SK-N-SH (cell line): ENCODE data around the gene FRMD7. TPM values are rescaled to one million over a fixed set of nuclear protein-coding genes. Genes with fewer than 3 reads are reported as not detected.

ENCODE experiments used
- CTCF ChIA-PET: fragments of 300-600, 350-600 bp; formaldehyde crosslinking; extraction: SDS; loops from one replicate; lab custom pipeline; 2021; lab: Yijun Ruan, JAX
- POLR2A ChIA-PET: fragments of 350-600 bp; sonication (Branson Sonifier 250); formaldehyde crosslinking; extraction: SDS; loops from one replicate; lab custom pipeline; 2020; ENCODE audit warnings: antibody characterized with exemption, inconsistent platforms; lab: Yijun Ruan, JAX
- DNase-seq: peaks from one replicate; pipeline ENCODE4 v3.0.0; 2012
- H2AFZ ChIP-seq: fragments of 200-600 bp; sonication (generic); 2 replicates; pipeline ENCODE4 v1.8.1; 2016; ENCODE audit warnings: antibody characterized with exemption, mild to moderate bottlenecking, low read depth
- H3F3A ChIP-seq: fragments of 200-600 bp; sonication (generic); replicated peaks from 2 replicates; pipeline ENCODE3; 2016; ENCODE audit warnings: antibody characterized with exemption, mild to moderate bottlenecking; ENCODE audit not compliant: insufficient read depth
- H3K27ac ChIP-seq, 2 experiments: fragments of 200-500 bp in 1 of 2; fragments of 200-600 bp in 1 of 2; sonication (Bioruptor generic) in 1 of 2; sonication (generic), shearing (Covaris generic) in 1 of 2; 2 replicates each; pipeline versions ENCODE4 v1.5.1 to v1.6.1; 2014 to 2016; ENCODE audit warnings: low read depth in 2 of 2, inconsistent platforms in 1 of 2, low read length in 1 of 2, mild to moderate bottlenecking in 1 of 2, mixed read lengths in 1 of 2
- H3K27me3 ChIP-seq: fragments of 200-600 bp; sonication (generic), shearing (Covaris generic); 2 replicates; pipeline ENCODE4 v1.6.1; 2016; ENCODE audit warnings: mixed run types; ENCODE audit not compliant: insufficient read depth
- H3K36me3 ChIP-seq, 2 experiments: fragments of 200-500 bp in 1 of 2; fragments of 200-600 bp in 1 of 2; sonication (Bioruptor generic) in 1 of 2; sonication (generic) in 1 of 2; replicated peaks in 1 of 2; 2 replicates each; pipeline versions ENCODE3 to v1.5.1; 2014 to 2016; ENCODE audit warnings: low read length in 1 of 2, mild to moderate bottlenecking in 1 of 2; ENCODE audit not compliant: insufficient read depth in 2 of 2, control insufficient read depth in 1 of 2
- H3K4me1 ChIP-seq, 2 experiments: fragments of 200-500 bp in 1 of 2; fragments of 200-600 bp in 1 of 2; sonication (Bioruptor generic) in 1 of 2; sonication (generic), shearing (Covaris generic) in 1 of 2; 2 replicates each; pipeline versions ENCODE4 v1.5.1 to v1.6.1; 2014 to 2016; ENCODE audit warnings: low read depth in 1 of 2, low read length in 1 of 2, mixed run types in 1 of 2; ENCODE audit not compliant: insufficient read depth in 2 of 2, control insufficient read depth in 1 of 2
- H3K4me2 ChIP-seq: fragments of 200-600 bp; sonication (generic), shearing (Covaris generic); 2 replicates; pipeline ENCODE4 v1.6.1; 2017; ENCODE audit warnings: mixed run types
- H3K4me3 ChIP-seq, 2 experiments: fragments of 200-500 bp in 1 of 2; fragments of 200-600 bp in 1 of 2; sonication (Bioruptor generic) in 1 of 2; sonication (generic), shearing (Covaris generic) in 1 of 2; 2 replicates each; pipeline versions ENCODE4 v1.5.1 to v1.8.1; 2014 to 2016; ENCODE audit warnings: low read depth in 2 of 2, inconsistent platforms in 1 of 2, low read length in 1 of 2, mild to moderate bottlenecking in 1 of 2, mixed read lengths in 1 of 2, moderate library complexity in 1 of 2
- H3K79me2 ChIP-seq: fragments of 200-600 bp; sonication (generic); 2 replicates; pipeline ENCODE4 v1.8.1; 2017; ENCODE audit warnings: mild to moderate bottlenecking; ENCODE audit not compliant: insufficient read depth
- H3K9ac ChIP-seq: fragments of 200-600 bp; sonication (generic); 2 replicates; pipeline ENCODE4 v1.6.1; 2017; ENCODE audit warnings: mixed run types
- H3K9me2 ChIP-seq: fragments of 200-600 bp; sonication (generic); 2 replicates; pipeline ENCODE4 v1.6.1; 2017; ENCODE audit warnings: mixed run types
- H3K9me3 ChIP-seq: fragments of 200-600 bp; sonication (generic); 2 replicates; pipeline ENCODE4 v1.6.1; 2017; ENCODE audit warnings: mixed run types, mild to moderate bottlenecking, moderate library complexity
- H4K20me1 ChIP-seq: fragments of 200-600 bp; sonication (generic); 2 replicates; pipeline ENCODE4 v1.6.1; 2017; ENCODE audit warnings: mild to moderate bottlenecking, mixed run types; ENCODE audit not compliant: insufficient read depth
- CTCF ChIP-seq: fragments of 200-600 bp; sonication (generic); IDR thresholded peaks from 2 replicates; pipeline ENCODE4 v1.6.1; 2017; ENCODE audit warnings: antibody characterized with exemption, mild to moderate bottlenecking, moderate library complexity
- EP300 ChIP-seq, 2 experiments: IDR thresholded peaks; 2 replicates each; pipeline versions ENCODE4 v1.4.0 to v1.6.1; 2012; ENCODE audit warnings: borderline replicate concordance in 1 of 2, low read depth in 1 of 2, low read length in 1 of 2
- FOXJ3 ChIP-seq: sonication (generic); formaldehyde crosslinking; IDR thresholded peaks from 2 replicates; pipeline ENCODE4 v1.5.1; 2020; ENCODE audit warnings: mild to moderate bottlenecking, missing genetic modification reagents
- GATA2 ChIP-seq: sonication (generic); formaldehyde crosslinking; IDR thresholded peaks from 2 replicates; pipeline ENCODE4 v1.5.0; 2020; ENCODE audit warnings: mild to moderate bottlenecking, missing genetic modification reagents
- MEF2A ChIP-seq: IDR thresholded peaks from 2 replicates; pipeline ENCODE4 v1.4.0; 2012; ENCODE audit warnings: low read depth, borderline replicate concordance
- RAD21 ChIP-seq: IDR thresholded peaks from 2 replicates; pipeline ENCODE4 v1.6.1; 2012; ENCODE audit warnings: mild to moderate bottlenecking, low read length
- RFX5 ChIP-seq: IDR thresholded peaks from 2 replicates; pipeline ENCODE4 v1.6.1; 2012; ENCODE audit warnings: mild to moderate bottlenecking, improper control_type of control experiment, low read length
- SIN3A ChIP-seq: IDR thresholded peaks from 2 replicates; pipeline ENCODE4 v1.6.1; 2012; ENCODE audit warnings: low read depth, mild to moderate bottlenecking, low read length, moderate library complexity, borderline replicate concordance
- TCF12 ChIP-seq: IDR thresholded peaks from 2 replicates; pipeline ENCODE4 v1.4.0; 2012
- TEAD4 ChIP-seq: IDR thresholded peaks from 2 replicates; pipeline ENCODE4 v1.4.0; 2012; ENCODE audit warnings: mild to moderate bottlenecking, borderline replicate concordance; ENCODE audit not compliant: insufficient read depth
- WGBS: methylation state at CpG from one replicate; pipeline ENCODE4 v1.1.6; 2017; ENCODE audit warnings: low lambda C conversion rate; 5-methylcytosine and 5-hydroxymethylcytosine counted together
- polyA plus RNA-seq, 3 experiments: library from polyadenylated mRNA; depleted of rRNA; stranded (reverse); fragments of >200 nt; gene quantifications; 2 replicates each; pipeline ENCODE4 v1.2.3, GENCODE V29; 2012
- TF ChIP-seq, protein P1 (sequence below): IDR thresholded peaks from 2 replicates; pipeline ENCODE4 v1.4.0; 2012; ENCODE audit warnings: low read depth, borderline replicate concordance
- TF ChIP-seq, protein P2 (sequence below): IDR thresholded peaks from 2 replicates; pipeline ENCODE4 v1.4.0; 2012; ENCODE audit warnings: low read depth

The FRMD7 gene
- polyA plus RNA-seq, 1 of the 3 experiments (the other 2 are of a cell fraction): not detected

- Histone ChIP-seq H2AFZ (no peak overlapping the region), H4K20me1 (no peaks in the 10 kb centered on the region), H3K4me2 (no peak overlapping the region), H3K27ac (no peak overlapping the region), H3K9me2 (no peaks in the 10 kb centered on the region), H3K79me2 (no peaks in the 10 kb centered on the region), H3K9ac (no peak overlapping the region), H3F3A (no peaks in the 10 kb centered on the region), H3K36me3 (no peaks in the 10 kb centered on the region), H3K4me3 (no peak overlapping the region), H3K4me1 (no peaks in the 10 kb centered on the region; a peak in 1 of 4 replicates), H3K27me3 (peaks cover 9% of the 10 kb centered on the region), H3K9me3 (no peaks in the 10 kb centered on the region)
- POLR2A ChIA-PET: no interaction called here
- no peak for TF ChIP-seq FOXJ3 (CRISPR knock-in tag)
- TF ChIP-seq, protein P1, sequence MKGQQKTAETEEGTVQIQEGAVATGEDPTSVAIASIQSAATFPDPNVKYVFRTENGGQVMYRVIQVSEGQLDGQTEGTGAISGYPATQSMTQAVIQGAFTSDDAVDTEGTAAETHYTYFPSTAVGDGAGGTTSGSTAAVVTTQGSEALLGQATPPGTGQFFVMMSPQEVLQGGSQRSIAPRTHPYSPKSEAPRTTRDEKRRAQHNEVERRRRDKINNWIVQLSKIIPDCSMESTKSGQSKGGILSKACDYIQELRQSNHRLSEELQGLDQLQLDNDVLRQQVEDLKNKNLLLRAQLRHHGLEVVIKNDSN: no peak
- TF ChIP-seq SIN3A: no peak
- TF ChIP-seq RFX5: no peak
- no peak for TF ChIP-seq EP300 (IDR thresholded peaks at IDR 0.05; ENCODE audit: borderline replicate concordance in 1 of 2, low read depth in 1 of 2, low read length in 1 of 2)
- TF ChIP-seq CTCF: no peak
- no peak for TF ChIP-seq TEAD4
- no peak for TF ChIP-seq RAD21
- no peak for TF ChIP-seq GATA2 (CRISPR knock-in tag)
- CTCF ChIA-PET: interaction anchor here (1.2 to 2.3 kb wide), 5 partner anchors 10 to 236 kb away, joined by 3 to 9 read pairs (median 5); partner anchors contain the start of gene RAP2C
- no peak for DNase-seq
- whole genome bisulfite sequencing: 54% methylated on average over 3 of the region's 3 CpGs
Measured at GRCh38 chrX:132077912-132078311, 49.9 kb downstream of the FRMD7 start.

DNA sequence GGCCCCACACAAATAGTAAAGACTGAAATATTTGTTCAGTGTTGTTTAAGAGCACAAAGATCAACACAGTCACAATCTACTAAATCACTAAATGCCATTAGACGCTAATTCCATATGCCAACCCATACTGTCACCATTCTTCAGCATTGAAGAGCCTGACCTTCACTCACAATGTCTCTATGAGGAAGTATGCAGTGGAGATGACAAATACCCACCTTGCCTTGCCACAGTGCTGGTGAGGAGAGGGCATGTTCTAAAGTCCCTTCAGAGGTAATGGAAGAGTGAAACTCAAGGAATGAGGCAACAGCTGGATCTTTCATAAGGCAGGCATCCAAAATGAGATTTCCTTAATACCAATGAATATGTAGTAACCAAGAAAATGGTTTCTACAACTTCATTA lies 50.4 kb downstream of the FRMD7 start:
- Histone ChIP-seq H3K27me3 (peaks cover 4% of the 10 kb centered on the region), H3K4me1 (no peaks in the 10 kb centered on the region; a peak in 1 of 4 replicates), H2AFZ (no peak overlapping the region), H3K9me3 (no peaks in the 10 kb centered on the region), H3F3A (no peaks in the 10 kb centered on the region), H4K20me1 (no peaks in the 10 kb centered on the region), H3K27ac (no peak overlapping the region), H3K79me2 (no peaks in the 10 kb centered on the region), H3K4me2 (no peak overlapping the region), H3K9ac (no peak overlapping the region), H3K4me3 (no peak overlapping the region), H3K36me3 (no peaks in the 10 kb centered on the region), H3K9me2 (no peaks in the 10 kb centered on the region)
- CTCF ChIA-PET: interaction anchor here (1.4 to 2.3 kb wide), 4 partner anchors 15 to 236 kb away, joined by 3 to 9 read pairs (median 6); partner anchors contain the start of gene RAP2C
- POLR2A ChIA-PET: no interaction called here
- WGBS: 50% methylated on average over 1 of the region's 1 CpG
- no peak for TF ChIP-seq MEF2A
- no peak for TF ChIP-seq TCF12
- TF ChIP-seq EP300 (IDR thresholded peaks at IDR 0.05; ENCODE audit: borderline replicate concordance in 1 of 2, low read depth in 1 of 2, low read length in 1 of 2): no peak
- TF ChIP-seq, protein P2, sequence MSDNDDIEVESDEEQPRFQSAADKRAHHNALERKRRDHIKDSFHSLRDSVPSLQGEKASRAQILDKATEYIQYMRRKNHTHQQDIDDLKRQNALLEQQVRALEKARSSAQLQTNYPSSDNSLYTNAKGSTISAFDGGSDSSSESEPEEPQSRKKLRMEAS: no peak
- no peak for DNase-seq
